Panc1 (cell line): ENCODE data around the gene AHNAK. TPM values are rescaled to one million over a fixed set of nuclear protein-coding genes. Genes with fewer than 3 reads are reported as not detected.
A peak's percentile ranks its signal among the peaks of the same experiment; 100 is the strongest.

ENCODE experiments used
- ATAC-seq: fragments of 200-7000 bp; cut with Tn5 transposase; 2 replicates; pipeline ENCODE4 v1.9.1; 2020; ENCODE audit warnings: mild to moderate bottlenecking, moderate library complexity
- BruUV-seq: library from RNA; stranded (reverse); fragments of 400-500 nt; replicated peaks from 2 replicates; lab custom pipeline; 2021; lab: Mats Ljungman, UMichigan
- CTCF ChIA-PET: fragments of 300-600 bp; sonication (Branson Sonifier 250); formaldehyde crosslinking; loops from one replicate; lab custom pipeline; 2022; ENCODE audit warnings: antibody characterized with exemption; lab: Charles Lee
- POLR2A ChIA-PET: fragments of 300-600 bp; sonication (Branson Sonifier 250); formaldehyde crosslinking; loops from one replicate; lab custom pipeline; 2022; ENCODE audit warnings: antibody characterized with exemption; lab: Charles Lee
- DNase-seq: peaks from one replicate; pipeline ENCODE4 v3.0.0-alpha.2; 2010; ENCODE audit warnings: low read depth, low spot score
- H3K27ac ChIP-seq: 2 replicates; pipeline ENCODE4 v1.5.1; 2011; ENCODE audit warnings: mild to moderate bottlenecking, low read length, inconsistent platforms
- H3K27me3 ChIP-seq: fragments of 200-500 bp; sonication (Bioruptor generic); 2 replicates; pipeline ENCODE4 v1.6.0; 2014; ENCODE audit warnings: low read length, inconsistent platforms; ENCODE audit not compliant: control insufficient read depth, insufficient read depth
- H3K36me3 ChIP-seq: fragments of 200-500 bp; sonication (Bioruptor generic); 2 replicates; pipeline ENCODE4 v1.5.1; 2014; ENCODE audit warnings: inconsistent platforms, mild to moderate bottlenecking, low read length, moderate library complexity; ENCODE audit not compliant: control insufficient read depth, insufficient read depth
- H3K4me1 ChIP-seq: 2 replicates; pipeline ENCODE4 v1.5.1; 2011; ENCODE audit warnings: inconsistent platforms, mild to moderate bottlenecking, low read length, moderate library complexity; ENCODE audit not compliant: control insufficient read depth, insufficient read depth
- H3K4me3 ChIP-seq, 2 experiments: 2 replicates each; pipeline ENCODE4 v1.5.1; 2011 to 2012; ENCODE audit warnings: low read depth in 2 of 2, low read length in 2 of 2, mild to moderate bottlenecking in 2 of 2, inconsistent platforms in 1 of 2, moderate library complexity in 1 of 2
- H3K9me3 ChIP-seq: fragments of 200-500 bp; sonication (Bioruptor generic); 2 replicates; pipeline ENCODE4 v1.5.1; 2014; ENCODE audit warnings: low read depth, mild to moderate bottlenecking, inconsistent platforms, low read length, moderate library complexity; ENCODE audit not compliant: control insufficient read depth, insufficient read depth
- CTCF ChIP-seq: fragments of 450-650 bp; IDR thresholded peaks from 2 replicates; pipeline ENCODE4 v1.5.1; 2017; ENCODE audit warnings: mild to moderate bottlenecking
- POLR2AphosphoS5 ChIP-seq: IDR thresholded peaks from 2 replicates; pipeline ENCODE4 v1.6.1; 2012; ENCODE audit warnings: mild to moderate bottlenecking, low read depth, low read length, moderate library complexity
- REST ChIP-seq, 2 experiments: IDR thresholded peaks; 2 replicates each; pipeline ENCODE4 v1.6.1; 2011 to 2012; ENCODE audit warnings: low read depth in 2 of 2, control low read depth in 1 of 2, low read length in 1 of 2, mild to moderate bottlenecking in 1 of 2, moderate library complexity in 1 of 2; ENCODE audit not compliant: insufficient read depth in 1 of 2
- SIN3A ChIP-seq: IDR thresholded peaks from 2 replicates; pipeline ENCODE4 v1.6.1; 2012; ENCODE audit warnings: low read depth, mild to moderate bottlenecking, low read length, moderate library complexity, borderline replicate concordance; ENCODE audit not compliant: insufficient read depth
- TCF7L2 ChIP-seq: IDR thresholded peaks from 2 replicates; pipeline ENCODE4 v1.6.1; 2011; ENCODE audit warnings: mild to moderate bottlenecking, low read depth, low read length, inconsistent platforms
- in situ Hi-C: cut with HindIII; loops from 2 replicates; pipeline ENCODE4 v1.10.0; 2016; ENCODE audit warnings: low sequenced_read_pairs, low pct_unique_long_range_greater_than_20kb
- intact Hi-C: fragments of 100-400 bp; cut with micrococcal nuclease; formaldehyde crosslinking; loops from one replicate; pipeline ENCODE4 v1.10.0; 2022; ENCODE audit not compliant: unreplicated experiment
- total RNA-seq: library from RNA; stranded (reverse); gene quantifications from one replicate; pipeline ENCODE4 v1.2.1, GENCODE V29; 2021; ENCODE audit not compliant: unreplicated experiment

Gene AHNAK
- total RNA-seq, 1 experiment from 2014 or later = 844 TPM

- in situ Hi-C loops (no loop called here), intact Hi-C loops (no loop called here)
- BruUV-seq = TSS peak; percentile 32
- TF ChIP-seq SIN3A (no peak), TCF7L2 (no peak), REST (IDR thresholded peaks at IDR 0.05; ENCODE audit: insufficient read depth in 1 of 2, low read depth in 2 of 2, low read length in 1 of 2) (no peak), POLR2AphosphoS5 (no peak), CTCF (no peak)
- Histone ChIP-seq H3K4me1 (peaks cover 50% of the 10 kb centered on the region), H3K27ac (peak overlapping the region; percentile 41), H3K36me3 (peaks cover 27% of the 10 kb centered on the region), H3K9me3 (no peaks in the 10 kb centered on the region), H3K4me3 (no peak overlapping the region), H3K27me3 (no peaks in the 10 kb centered on the region)
- POLR2A ChIA-PET = interaction anchor here (0.6 kb wide), 1 partner anchor 56 kb away, joined by 3 read pairs; the partner anchor contains the start of gene B3GAT3
- ATAC-seq = no peak
- DNase-seq = no peak
- CTCF ChIA-PET = no interaction called here
These were observed 19.6 kb upstream of the AHNAK start for GRCh38 chr11:62566247-62566646.

GRCh38 chr11:62565100-62565802 is 18.6 kb upstream of the AHNAK start:
- no peak overlapping the region for H3K4me3 ChIP-seq
- peaks cover 23% of the 10 kb centered on the region for H3K36me3 ChIP-seq
- in situ Hi-C loops (no loop called here), intact Hi-C loops (no loop called here)
- no peak for TF ChIP-seq POLR2AphosphoS5
- no peak for TF ChIP-seq TCF7L2
- peaks cover 53% of the 10 kb centered on the region for H3K4me1 ChIP-seq
- H3K27me3 ChIP-seq = no peaks in the 10 kb centered on the region
- no peaks in the 10 kb centered on the region for H3K9me3 ChIP-seq
- peak overlapping the region; percentile 41 for H3K27ac ChIP-seq
- ATAC-seq (no peak), DNase-seq (no peak)
- ChIA-PET POLR2A (interaction anchor here (0.7 kb wide), 1 partner anchor 23 kb away, joined by 3 read pairs; no protein-coding TSS in a partner anchor), CTCF (interaction anchor here (0.6 kb wide), 1 partner anchor 47 kb away, joined by 7 read pairs; no protein-coding TSS in a partner anchor)
- BruUV-seq = no TSS peak
